Effector memory CD4-positive, alpha-beta T cell (primary cell): Measurements from ENCODE around the gene SPDYC.

Source experiments
- DNase-seq, 3 donors: peaks; one replicate each; pipeline ENCODE4 v3.0.0-alpha.2; 2020
- H3K27ac ChIP-seq: 2 replicates; pipeline ENCODE4 v1.7.0; 2013; ENCODE audit warnings: mild to moderate bottlenecking, low read length, moderate library complexity; ENCODE audit not compliant: insufficient read depth, poor library complexity, severe bottlenecking
- H3K27me3 ChIP-seq: replicated peaks from 2 replicates; pipeline ENCODE4 v1.7.0; 2013; ENCODE audit warnings: mild to moderate bottlenecking, low read length; ENCODE audit not compliant: insufficient read depth, control insufficient read depth, poor library complexity, severe bottlenecking
- H3K36me3 ChIP-seq: 2 replicates; pipeline ENCODE4 v1.7.0; 2013; ENCODE audit warnings: mild to moderate bottlenecking, low read length, moderate library complexity; ENCODE audit not compliant: control insufficient read depth, insufficient read depth
- H3K4me1 ChIP-seq: 2 replicates; pipeline ENCODE4 v1.7.0; 2013; ENCODE audit warnings: low read length, mild to moderate bottlenecking; ENCODE audit not compliant: control insufficient read depth, insufficient read depth, poor library complexity, severe bottlenecking
- H3K4me3 ChIP-seq: 2 replicates; pipeline ENCODE4 v1.7.0; 2013; ENCODE audit warnings: low read length, low read depth, mild to moderate bottlenecking; ENCODE audit not compliant: insufficient read depth, poor library complexity, severe bottlenecking
- H3K9me3 ChIP-seq: 2 replicates; pipeline ENCODE4 v1.7.0; 2013; ENCODE audit warnings: mild to moderate bottlenecking, low read length, moderate library complexity; ENCODE audit not compliant: control insufficient read depth

SPDYC gene

DNA sequence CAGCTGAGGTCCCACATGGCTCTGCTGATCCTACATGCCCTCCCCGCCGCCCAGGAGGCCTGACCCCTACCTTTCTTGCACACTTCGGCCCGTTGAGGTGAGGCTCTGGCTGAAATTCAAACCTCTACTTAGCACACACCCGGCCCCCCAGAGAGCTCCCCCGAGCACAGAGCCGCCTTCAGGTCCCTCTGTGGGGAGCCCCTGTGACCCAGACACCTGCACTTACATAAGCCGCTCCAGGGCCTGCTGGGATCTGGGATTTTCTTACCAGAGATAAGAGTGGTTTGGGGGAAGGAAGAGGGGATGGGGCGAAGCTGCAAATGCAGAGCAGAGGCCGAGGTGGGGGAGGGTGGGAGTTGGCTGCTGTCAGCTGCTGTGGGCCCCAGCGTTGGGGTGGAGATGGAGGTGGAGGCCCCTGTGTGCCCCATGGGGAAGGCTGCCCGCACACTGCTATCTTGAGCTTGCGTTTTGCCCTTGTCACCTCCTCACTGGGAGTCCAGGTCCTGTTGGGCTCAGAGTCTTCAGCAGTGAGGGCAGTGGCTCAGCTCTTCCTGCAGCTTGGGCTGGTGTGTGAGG lies 42.3 kb downstream of the SPDYC start:
- Histone ChIP-seq H3K36me3 (peaks cover 36% of the 10 kb centered on the region), H3K27me3 (no peaks in the 10 kb centered on the region), H3K9me3 (no peaks in the 10 kb centered on the region), H3K27ac (no peak overlapping the region), H3K4me3 (no peak overlapping the region), H3K4me1 (peaks cover 8% of the 10 kb centered on the region)
- DNase-seq: no peak

DNA sequence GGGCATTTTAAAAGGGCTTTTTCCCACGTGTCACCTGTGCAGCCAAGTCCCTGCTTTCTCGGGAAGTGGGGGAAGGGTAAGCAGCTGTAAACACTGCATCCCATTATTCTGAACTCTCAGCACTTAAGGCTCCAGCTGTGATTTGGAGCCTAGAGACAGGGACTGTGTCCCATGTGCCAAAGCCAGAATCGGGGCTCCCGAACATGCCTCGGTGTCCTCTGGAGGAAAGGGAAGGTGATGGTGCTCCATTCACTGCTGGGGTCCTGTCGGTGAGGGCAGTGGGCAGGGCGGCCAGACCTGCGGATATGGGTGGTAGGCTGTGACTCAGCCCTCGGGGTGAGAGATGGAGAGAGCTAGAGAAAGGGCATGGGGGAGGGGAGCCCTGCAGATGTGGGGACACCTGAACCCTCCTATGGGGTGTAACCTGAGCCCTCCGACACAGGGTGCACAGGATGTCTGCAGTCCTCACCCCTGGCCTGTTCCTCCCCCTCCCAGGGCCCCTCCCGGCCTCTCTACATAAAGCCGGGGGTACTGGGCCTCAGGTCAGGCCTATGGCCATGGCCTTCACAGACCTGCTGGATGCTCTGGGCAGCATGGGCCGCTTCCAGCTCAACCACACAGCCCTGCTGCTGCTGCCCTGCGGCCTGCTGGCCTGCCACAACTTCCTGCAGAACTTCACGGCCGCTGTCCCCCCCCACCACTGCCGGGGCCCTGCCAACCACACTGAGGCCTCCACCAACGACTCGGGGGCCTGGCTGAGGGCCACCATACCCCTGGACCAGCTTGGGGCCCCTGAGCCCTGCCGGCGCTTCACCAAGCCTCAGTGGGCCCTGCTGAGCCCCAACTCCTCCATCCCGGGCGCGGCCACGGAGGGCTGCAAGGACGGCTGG lies 43.5 kb downstream of the SPDYC start:
- H3K9me3 ChIP-seq: no peaks in the 10 kb centered on the region
- H3K27me3 ChIP-seq: no peaks in the 10 kb centered on the region
- H3K4me1 ChIP-seq: peaks cover 8% of the 10 kb centered on the region
- H3K36me3 ChIP-seq: peaks cover 29% of the 10 kb centered on the region
- no peak overlapping the region for H3K4me3 ChIP-seq
- H3K27ac ChIP-seq: no peak overlapping the region
- no peak for DNase-seq

DNA sequence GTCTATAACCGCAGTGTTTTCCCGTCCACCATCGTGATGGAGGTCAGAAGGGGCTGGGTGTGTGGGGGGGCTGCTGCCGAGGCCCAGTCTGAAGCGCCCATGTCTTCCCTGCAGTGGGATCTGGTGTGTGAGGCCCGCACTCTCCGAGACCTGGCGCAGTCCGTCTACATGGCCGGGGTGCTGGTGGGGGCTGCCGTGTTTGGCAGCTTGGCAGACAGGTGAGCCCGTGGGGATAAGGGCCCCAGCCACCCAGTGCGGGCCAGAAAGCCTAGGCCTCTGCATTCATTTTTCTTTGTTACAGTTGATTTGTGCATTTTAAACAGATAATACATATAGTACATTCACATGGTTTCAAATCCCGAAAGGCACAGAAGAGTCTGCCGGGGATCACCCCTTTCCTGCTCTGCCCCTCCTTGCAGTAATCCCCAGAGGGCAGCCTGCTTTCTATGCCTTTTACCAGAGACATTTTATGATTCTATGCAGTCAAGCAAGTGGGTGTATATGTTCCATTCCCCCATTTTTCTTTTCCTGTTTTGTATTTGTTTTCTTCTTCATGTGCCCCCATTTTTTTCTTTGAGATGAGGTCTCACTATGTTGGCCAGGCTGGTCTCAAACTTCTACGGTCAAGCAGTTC lies 44.3 kb downstream of the SPDYC start:
- Histone ChIP-seq H3K9me3 (no peaks in the 10 kb centered on the region), H3K4me1 (peaks cover 8% of the 10 kb centered on the region), H3K27me3 (no peaks in the 10 kb centered on the region), H3K27ac (no peak overlapping the region), H3K4me3 (no peak overlapping the region), H3K36me3 (peaks cover 24% of the 10 kb centered on the region)
- no peak for DNase-seq

DNA sequence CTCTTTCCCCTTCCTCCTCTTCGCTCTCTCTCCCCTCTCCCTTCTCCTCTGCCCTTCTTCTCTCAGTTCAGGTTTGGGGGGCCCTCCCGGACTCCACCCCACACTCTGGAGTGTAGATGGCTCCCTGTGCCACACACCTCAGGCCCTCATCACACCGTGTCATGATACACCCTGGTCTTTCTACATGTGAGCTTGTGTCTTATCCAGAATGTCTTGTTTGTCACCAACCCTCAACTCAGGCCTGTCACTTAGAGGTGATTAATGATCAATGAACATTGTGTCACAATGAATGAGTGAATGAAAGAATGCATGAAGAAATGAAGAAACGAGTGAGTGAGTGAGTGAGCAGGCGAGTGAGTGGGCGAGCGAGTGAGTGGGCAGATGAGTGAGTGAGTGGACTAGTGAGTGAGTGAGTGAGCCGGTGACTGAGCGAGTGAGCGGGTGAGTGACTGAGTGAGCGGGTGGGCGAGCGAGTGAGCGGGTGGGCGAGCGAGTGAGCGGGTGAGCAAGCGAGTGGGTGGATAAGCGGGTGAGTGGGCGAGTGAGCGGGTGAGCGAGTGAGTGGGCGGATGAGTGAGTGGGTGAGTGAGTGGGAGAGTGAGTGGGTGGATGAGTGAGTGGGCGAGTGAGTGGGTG lies 45.5 kb downstream of the SPDYC start:
- DNase-seq: no peak
- Histone ChIP-seq H3K27me3 (no peaks in the 10 kb centered on the region), H3K4me3 (no peak overlapping the region), H3K4me1 (peaks cover 8% of the 10 kb centered on the region), H3K9me3 (no peaks in the 10 kb centered on the region), H3K36me3 (peaks cover 13% of the 10 kb centered on the region), H3K27ac (no peak overlapping the region)

DNA sequence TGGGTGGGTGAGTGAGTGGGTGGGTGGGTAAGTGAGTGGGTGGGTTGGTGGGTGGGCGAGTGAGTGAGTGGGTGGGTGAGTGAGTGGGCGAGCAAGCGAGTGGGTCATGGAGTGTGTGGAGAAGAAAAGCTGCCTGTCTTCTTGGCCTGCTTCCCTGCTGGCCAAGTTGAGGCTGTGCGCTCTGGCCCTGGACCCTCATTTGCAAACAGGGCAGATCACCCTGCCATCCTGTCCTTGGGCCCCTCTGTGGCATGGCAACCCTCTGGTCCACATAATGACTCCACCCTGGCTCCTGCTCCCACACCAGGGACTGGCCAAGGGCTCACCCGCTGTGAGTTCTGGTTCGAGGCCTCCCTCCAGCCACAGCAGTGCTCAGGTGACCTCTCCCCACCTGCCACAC lies 46.8 kb downstream of the SPDYC start:
- peaks cover 8% of the 10 kb centered on the region for H3K4me1 ChIP-seq
- no peaks in the 10 kb centered on the region for H3K27me3 ChIP-seq
- H3K9me3 ChIP-seq: no peaks in the 10 kb centered on the region
- no peak for DNase-seq
- no peak overlapping the region for H3K27ac ChIP-seq
- peaks cover under 1% of the 10 kb centered on the region for H3K36me3 ChIP-seq
- no peak overlapping the region for H3K4me3 ChIP-seq

DNA sequence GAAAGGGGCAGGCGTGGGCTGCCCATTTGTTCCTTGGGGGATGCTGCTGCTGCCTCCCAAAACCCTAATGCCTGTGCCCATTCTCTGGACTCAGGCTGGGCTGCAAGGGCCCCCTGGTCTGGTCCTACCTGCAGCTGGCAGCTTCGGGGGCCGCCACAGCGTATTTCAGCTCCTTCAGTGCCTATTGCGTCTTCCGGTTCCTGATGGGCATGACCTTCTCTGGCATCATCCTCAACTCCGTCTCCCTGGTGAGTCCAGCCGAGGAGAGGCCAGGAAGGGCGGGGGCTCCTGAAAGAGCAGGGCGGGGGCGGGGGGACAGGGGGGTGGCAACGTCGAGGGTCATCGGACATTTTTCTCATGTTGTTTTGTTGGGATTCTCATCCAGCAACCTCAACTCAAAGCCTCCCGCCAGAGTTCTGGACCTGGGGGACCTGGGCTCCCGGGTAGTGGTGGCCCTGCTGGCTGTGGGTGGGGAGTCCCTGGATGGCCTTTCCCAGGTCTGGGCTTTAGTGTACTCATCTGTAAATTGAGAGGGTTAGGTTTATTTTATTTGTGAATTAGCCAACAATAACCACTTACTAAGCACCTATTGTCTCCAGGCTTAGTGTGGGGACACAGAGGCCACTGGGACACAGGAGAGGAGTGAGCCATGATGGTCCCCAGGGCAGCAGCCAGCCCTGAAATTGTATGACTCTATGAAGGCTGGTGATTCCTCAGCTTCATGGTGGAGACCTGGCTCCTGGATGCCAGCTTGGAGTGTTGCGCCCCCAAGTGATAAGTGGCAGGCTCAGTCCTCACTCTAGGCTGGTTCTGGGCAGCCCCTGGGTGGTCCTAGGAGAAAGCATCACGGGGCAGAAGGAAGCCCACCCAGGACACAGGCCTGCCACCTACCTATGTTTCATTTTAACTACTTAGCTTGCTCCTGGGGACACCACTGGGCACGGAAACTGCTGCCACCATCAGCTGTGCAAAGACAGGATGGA lies 47.7 kb downstream of the SPDYC start:
- no peak overlapping the region for H3K27ac ChIP-seq
- no peaks in the 10 kb centered on the region for H3K36me3 ChIP-seq
- H3K4me3 ChIP-seq: no peak overlapping the region
- H3K27me3 ChIP-seq: no peaks in the 10 kb centered on the region
- H3K4me1 ChIP-seq: peaks cover 8% of the 10 kb centered on the region
- no peaks in the 10 kb centered on the region for H3K9me3 ChIP-seq
- DNase-seq: no peak

DNA sequence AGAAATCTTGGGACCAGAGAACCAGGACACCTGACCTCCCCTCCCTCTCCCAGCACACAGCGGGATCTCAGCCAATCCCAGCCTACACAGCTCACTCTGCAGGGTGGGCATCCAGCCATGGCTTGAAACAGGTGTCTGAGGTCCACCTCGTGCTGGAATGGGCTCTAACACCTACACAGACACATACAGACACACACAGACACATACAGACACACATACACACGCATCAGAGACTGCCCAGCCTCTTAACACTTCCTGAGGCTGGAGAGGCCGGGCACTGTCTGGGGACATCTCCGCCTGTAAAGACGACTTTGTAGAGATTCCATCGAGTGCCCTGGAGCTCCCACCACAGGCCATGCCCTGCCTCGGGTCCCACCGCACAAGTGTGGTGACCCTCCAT lies 48.4 kb downstream of the SPDYC start:
- Histone ChIP-seq H3K4me1 (peaks cover 8% of the 10 kb centered on the region), H3K36me3 (no peaks in the 10 kb centered on the region), H3K4me3 (no peak overlapping the region), H3K9me3 (no peaks in the 10 kb centered on the region), H3K27me3 (no peaks in the 10 kb centered on the region), H3K27ac (no peak overlapping the region)
- no peak for DNase-seq

DNA sequence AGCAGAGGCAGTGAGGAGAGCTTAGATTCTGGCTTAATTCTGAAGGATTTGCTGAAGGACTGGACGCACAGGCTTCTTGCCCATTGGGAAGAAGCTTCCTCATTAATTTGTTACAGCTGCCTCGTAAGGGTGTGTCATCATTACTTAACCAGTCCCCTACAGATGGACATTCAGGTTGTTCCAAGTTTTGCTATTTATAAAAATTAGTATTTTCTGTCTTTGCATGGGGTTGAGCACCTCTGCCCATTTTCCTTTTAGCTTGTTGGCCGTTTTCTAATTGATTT lies 49.8 kb downstream of the SPDYC start:
- no peaks in the 10 kb centered on the region for H3K36me3 ChIP-seq
- H3K4me1 ChIP-seq: no peaks in the 10 kb centered on the region
- no peak overlapping the region for H3K4me3 ChIP-seq
- no peak overlapping the region for H3K27ac ChIP-seq
- no peaks in the 10 kb centered on the region for H3K9me3 ChIP-seq
- H3K27me3 ChIP-seq: no peaks in the 10 kb centered on the region
- no peak for DNase-seq

DNA sequence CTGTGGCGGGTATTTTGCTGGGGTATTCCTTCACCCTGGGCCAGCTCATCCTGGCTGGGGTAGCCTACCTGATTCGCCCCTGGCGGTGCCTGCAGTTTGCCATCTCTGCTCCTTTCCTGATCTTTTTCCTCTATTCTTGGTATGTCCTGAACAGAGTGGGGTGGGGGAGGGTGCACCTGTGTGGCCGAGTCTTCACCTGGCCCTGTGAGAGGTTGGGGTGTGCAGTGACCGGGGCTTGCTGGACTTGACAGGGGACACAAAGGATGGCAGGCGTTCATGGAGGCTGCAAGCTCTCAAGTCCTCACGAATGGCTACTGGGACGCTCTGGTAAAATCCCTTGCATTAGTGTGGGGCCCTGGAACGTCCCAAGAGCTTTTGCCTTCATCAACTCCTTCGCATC lies 51.0 kb downstream of the SPDYC start:
- no peaks in the 10 kb centered on the region for H3K27me3 ChIP-seq
- H3K4me3 ChIP-seq: no peak overlapping the region
- DNase-seq: no peak
- H3K4me1 ChIP-seq: peaks cover 5% of the 10 kb centered on the region
- H3K9me3 ChIP-seq: no peaks in the 10 kb centered on the region
- H3K36me3 ChIP-seq: no peaks in the 10 kb centered on the region
- no peak overlapping the region for H3K27ac ChIP-seq
